Measurements from ENCODE around the gene SYT13.

GRCh38 chr11:45259592-45259991, 26.5 kb downstream of the SYT13 start:
- no peak for TF ChIP-seq CTCF (IDR thresholded peaks at IDR 0.05)
- no peak for TF ChIP-seq POLR2A (IDR thresholded peaks at IDR 0.05)
